Anterior cingulate cortex (tissue), 58 donors: ENCODE measurements around the gene KIF1A.

Experiments
- DNase-seq, 58 donors: peaks; one replicate each; lab custom pipeline; 2025; lab: John Stamatoyannopoulos, UW

KIF1A gene

DNA sequence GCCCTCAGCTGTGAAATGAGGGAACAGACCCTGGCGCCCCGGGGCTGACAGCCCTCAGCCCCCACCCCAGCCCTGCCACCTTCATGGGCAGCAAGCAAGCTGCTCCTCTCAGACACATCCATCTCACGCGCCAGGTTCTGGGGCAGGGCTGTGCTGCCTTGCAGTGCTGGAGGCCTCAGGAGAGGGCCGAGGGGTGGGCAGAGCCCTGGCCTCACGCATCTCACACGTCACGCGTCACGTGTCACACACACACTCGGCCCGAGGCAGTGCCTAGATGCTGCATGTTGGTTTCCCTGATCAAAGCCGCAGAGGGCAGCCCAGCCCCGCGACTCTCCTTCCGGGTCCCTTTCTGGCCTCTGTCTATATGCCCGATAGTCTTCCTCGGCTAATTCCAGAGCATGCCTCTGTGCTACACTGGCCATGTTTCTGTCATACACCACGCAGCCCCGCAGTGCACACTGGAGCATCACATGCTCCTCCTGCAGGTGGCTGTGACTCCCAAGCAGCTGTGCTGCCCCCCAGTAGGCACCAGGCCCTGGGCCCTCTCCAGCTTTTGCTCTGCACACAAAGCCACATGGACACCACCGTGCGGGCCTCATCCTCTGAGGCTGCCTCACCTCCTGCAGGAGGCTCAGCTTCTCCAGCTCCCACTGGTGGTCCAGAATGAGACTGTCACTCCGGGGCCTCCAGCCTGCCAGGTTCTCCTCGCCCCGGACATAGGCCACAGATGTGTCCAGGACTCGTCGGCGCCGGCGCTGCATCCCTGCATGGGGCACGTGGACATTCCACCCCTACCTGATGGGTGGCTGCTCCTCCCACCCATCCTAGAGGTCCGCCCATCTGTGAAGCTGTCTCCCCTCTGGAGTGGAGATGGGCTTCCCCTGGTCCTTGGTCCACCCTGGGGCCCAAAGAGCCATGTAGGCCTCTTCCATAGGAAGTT lies 97.0 kb downstream of the KIF1A start:
- no peak for DNase-seq

DNA sequence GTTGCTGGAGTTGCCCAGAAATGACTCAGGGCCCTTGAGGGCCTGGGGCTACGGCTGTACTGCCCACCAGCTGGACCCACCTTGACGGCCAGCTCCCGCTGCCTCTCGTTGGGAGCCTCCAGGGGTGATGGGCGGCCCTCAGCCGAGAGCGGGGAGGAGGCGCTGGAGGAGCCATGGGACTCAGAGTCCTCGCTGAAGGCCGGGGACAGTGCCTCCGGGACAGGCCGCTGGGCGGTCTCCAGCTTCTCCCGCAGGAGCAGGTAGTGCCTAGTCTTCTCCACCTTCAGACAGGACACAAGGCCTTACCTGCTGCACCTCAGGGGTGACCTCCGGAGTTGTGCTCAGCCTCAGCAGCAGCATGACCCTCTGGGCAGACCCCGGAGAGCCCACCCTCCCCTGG lies 97.6 kb downstream of the KIF1A start:
- DNase-seq, result no peak

- DNase-seq, result no peak
These were observed 98.3 kb downstream of the KIF1A start for GRCh38 chr2:240721596-240722180.

- DNase-seq, result peak in 13 of 58 donors; percentile 13 to 72 (median 24)
These were observed 99.1 kb downstream of the KIF1A start for GRCh38 chr2:240720686-240721595.

GRCh38 chr2:240719676-240720545 lies 100.1 kb downstream of the KIF1A start:
- DNase-seq, result no peak

GRCh38 chr2:240718896-240719490 lies 101.0 kb downstream of the KIF1A start:
- no peak for DNase-seq

- DNase-seq, result no peak
These were observed 102.1 kb downstream of the KIF1A start for GRCh38 chr2:240717681-240718581.

DNA sequence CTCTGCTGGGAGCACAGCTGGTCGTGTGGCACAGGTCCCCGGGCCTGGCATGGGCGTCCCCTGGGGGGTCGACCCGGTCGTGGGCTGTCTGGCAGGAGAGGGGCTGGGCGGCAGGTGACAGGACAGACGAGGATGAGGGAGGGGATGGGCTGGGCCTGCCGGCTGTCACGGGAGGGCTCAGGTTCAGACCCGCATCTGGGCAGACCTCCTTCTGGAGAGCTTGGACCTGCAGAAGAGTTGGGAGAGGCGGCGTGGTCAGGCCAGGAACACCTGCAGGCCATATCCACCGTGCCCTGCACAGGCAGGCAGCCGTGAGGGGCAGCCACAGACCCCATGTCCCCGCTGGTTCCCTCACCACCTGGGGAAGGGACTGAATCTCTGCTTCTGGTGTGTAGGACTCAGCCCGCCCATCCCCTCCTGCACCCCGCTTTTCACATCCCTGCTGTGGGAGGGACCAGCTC lies 102.8 kb downstream of the KIF1A start:
- no peak for DNase-seq

DNA sequence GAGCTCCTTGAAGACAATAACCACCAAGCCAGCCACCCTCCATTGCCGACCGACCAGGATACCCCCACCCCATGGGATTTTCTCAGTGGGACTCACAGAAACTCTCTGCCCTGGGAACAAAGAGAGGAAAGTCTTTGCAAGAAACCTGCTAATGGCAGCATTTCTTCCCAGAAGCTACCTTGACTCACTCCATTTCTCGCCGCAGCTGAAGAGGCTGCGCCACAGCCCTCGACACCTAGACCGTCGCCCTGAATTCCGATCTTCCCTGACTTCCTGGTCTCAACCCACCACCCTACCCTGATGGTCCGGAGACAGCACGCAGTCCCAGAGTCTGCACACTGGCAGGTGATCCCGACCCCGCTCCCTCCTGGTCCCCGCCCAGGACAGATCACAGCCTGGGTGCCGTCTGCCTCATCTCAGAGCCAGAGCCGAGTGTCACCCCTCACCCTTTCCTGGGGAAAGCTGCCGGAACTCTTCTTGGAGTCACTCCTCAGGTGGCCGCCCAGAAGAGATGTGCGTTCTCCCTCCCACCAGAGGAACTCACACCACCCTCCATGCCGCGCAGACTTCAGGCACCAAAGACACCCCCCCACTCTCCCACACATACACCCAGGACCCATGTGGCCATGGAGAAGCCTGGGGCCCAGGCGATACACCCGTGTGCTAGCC lies 103.8 kb downstream of the KIF1A start:
- no peak for DNase-seq

DNA sequence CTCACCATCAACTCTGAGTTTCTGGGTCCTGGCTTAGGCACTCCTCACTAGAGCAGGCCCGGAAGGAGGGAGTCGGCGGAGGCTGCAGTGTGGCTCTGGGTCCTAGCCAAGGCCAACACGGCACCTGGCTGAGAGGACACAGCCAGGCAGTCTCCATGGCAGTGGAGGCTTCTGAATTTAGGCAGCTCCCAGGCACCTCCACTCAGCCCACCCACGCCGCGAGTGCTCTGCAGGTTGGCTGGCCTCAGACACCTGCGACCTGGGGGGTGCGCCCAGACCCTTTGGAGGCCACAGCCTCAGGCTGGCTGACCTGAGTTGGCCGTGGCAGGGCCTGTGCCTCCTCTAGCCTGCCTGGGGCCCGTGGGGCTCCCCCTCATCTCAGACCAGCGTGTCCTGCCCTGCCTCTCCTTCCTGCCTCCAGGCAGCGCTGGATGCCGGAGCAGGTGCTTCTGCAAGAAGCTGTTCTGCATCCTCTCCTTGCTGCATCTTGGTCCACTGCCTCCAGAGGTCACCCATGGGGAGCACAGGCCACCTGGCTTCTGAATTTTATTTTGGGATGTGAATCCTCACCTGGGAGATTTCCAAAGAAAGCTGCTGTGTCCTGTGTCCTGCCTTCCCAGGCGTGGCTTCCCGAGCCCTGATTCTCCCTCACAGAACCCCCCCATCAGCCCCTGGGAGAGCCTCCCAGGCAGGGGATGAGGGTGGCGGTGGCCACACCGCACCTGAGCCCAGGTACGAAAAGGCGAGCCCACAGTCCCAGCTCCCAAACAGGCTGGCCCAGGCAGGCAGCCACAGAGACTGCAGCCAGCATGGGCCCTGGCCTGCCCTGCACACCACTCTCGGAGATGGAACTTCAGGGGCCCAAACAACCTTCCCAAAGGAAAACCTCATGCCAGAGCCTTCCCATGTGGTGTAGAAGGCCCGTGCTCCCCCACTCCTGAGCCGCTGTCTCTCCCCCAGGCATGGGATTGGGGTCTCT lies 105.0 kb downstream of the KIF1A start:
- peak in 1 of 58 donors; percentile 19 for DNase-seq

DNA sequence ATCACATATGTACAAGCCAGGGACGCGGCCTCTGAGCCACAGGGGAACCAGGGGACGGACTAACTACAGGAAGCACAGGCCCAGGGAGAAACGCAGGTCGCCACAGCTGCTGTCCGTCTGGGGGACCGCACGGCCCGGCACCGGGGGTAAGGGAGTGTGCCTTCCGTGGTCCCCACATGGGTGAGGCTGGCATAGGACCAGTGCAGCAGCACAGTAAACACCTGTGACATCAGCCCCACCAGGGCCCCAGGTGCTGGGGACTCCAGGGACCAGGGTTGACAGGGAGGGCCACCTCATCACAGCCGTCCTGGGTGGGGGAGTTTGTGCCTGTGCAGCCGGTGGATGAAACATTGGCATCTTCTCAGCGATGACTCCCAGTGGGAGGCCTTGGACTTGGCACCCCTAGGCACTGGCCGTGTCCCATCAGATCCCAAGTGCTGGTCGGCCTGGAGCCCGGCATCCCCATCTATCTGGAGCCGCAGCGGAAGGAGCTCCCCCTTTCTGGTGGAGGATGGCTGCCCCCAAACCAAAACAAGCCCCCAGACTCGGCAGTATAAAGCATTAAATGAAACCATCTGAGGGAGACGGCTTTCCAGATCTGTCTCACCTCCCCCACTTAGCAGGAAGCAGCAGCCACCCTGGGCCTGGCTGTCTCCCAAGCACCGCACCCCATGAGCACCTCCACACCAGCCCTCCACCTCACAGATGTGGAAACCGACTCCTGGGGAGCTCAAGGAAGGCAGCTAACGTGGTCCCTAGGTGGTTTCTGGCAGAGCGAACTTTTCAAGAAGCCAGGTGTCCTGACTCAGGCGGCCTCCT lies 105.9 kb downstream of the KIF1A start:
- no peak for DNase-seq

DNA sequence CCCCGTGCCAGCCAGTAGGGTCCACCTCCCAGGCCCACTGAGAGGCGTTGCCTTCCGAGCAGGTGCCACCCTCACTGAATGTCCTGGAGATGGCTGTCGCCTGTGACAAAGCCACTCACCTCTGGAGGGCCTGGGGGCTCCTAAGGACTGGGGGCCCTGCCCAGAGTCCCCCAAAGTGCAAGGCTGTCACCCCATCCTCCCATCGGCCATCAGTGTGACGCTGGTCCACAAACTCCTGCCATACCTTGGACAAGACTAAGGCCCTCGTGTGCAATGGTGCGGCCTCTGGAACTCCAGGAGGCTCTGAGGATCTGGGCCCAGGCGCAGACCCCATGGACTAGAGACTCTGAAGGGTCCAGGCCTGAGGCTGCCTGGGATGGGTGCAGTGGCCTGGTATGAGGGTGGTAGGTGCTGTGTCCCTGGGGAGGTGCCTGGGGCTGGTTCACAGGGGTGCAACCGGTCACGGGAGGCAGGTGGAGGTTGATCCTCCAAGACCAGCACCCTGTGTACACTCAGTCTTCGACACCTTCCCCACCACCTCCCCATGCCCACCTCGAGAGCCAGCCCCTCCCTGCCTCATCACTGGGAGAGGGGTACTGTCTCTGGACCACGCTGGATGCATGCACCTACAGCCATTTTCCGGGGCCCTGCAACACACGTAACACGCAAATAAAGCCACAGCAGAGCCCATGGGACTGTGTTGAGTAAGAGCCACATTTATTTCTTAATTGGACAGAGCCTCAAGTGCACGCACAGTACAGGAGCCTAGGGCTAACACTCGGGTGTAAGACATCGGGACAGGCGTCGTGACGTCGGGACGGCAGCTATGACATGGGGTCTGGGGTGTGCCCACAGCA lies 106.7 kb downstream of the KIF1A start:
- no peak for DNase-seq

DNA sequence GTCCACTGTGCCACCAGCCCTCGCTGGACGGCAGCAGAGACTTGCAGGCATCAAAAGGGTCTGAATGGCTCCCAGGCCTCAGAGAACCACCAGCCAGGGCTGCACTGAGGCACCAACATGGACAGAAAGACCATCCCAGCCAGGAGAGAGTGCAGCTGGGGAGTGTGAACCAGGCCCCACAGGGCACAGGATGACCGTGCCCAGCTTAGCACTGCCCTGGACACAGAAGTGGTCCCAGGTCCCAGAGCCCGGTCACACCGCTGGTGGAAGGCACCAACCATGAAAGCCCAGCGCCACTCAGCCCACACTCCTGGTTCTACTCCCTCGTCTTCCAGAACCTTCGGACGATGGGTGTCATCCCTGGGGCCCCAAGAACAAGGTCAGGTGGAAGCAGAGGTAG lies 107.9 kb downstream of the KIF1A start:
- no peak for DNase-seq

DNA sequence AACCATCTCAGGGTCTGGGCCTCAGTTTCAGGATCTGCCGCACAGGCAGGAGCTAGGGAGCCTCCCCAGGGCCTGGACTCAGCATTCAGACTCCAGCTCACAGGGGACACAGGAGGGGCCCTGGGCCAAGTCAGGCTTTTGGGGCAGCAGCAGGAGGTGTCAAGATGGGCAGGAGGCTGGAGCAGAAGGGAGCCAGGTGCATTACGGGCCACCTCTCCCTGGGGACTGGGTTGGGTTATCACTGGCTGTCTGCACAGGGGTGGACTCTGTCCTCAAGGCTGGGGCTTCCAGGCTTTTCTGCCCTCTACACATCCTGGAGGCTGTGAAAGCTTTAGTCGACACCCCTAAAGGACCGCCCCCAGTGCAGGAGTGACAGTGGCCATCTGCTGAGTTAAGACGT lies 108.3 kb downstream of the KIF1A start:
- no peak for DNase-seq

DNA sequence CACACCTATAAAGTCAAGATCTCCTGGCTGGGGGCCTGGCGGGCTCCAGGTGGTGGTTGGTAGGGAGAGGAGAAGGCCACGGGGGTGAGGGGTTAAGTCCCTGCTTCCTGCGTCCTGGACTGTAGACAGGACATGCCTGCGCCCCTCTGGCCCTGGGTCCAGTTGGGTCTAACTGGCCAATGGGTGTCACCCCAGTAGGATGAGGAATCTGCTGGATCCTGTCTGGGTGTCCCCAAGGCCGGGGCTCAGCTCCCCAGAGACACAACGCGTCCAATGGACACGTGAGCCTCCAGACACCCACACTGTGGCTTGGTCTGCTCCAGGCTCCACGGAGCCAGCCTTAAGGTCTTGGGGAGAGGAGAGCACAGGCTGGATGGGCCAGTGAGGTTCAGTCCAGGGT lies 108.7 kb downstream of the KIF1A start:
- DNase-seq, result no peak
